GM19025 (cell line): Measurements from ENCODE around the gene FBXL15.
"Not testable (repeated sequence)": the region's sequence is repeated elsewhere in the genome, so short reads cannot be mapped to it uniquely, and the experiment has no call there.

Experiments used
- ATAC-seq: cut with Tn5 transposase; IDR thresholded peaks from one replicate; pipeline ENCODE4 v1.9.1; 2021; ENCODE audit warnings: mild to moderate bottlenecking, low read depth, moderate library complexity; ENCODE audit not compliant: unreplicated experiment

Gene FBXL15

GRCh38 chr10:102452672-102453340, 32.2 kb downstream of the FBXL15 start:
- no peak for ATAC-seq

GRCh38 chr10:102453502-102453901, 32.9 kb downstream of the FBXL15 start:
- no peak for ATAC-seq

GRCh38 chr10:102454662-102455487, 34.2 kb downstream of the FBXL15 start:
- ATAC-seq = not testable (repeated sequence)

- no peak for ATAC-seq
These were observed 35.3 kb downstream of the FBXL15 start for GRCh38 chr10:102455893-102456471.

GRCh38 chr10:102457591-102458150, 37.0 kb downstream of the FBXL15 start:
- ATAC-seq = no peak

- no peak for ATAC-seq
These were observed 38.0 kb downstream of the FBXL15 start for GRCh38 chr10:102458656-102459055.

- ATAC-seq = peak; percentile 37
These were observed 40.2 kb downstream of the FBXL15 start for GRCh38 chr10:102460836-102461186.

GRCh38 chr10:102461187-102462054, 40.8 kb downstream of the FBXL15 start:
- ATAC-seq = peak; percentile 88

- no peak for ATAC-seq
These were observed 41.9 kb downstream of the FBXL15 start for GRCh38 chr10:102462512-102463054.

GRCh38 chr10:102463983-102464382, 43.3 kb downstream of the FBXL15 start:
- no peak for ATAC-seq

- no peak for ATAC-seq
These were observed 44.8 kb downstream of the FBXL15 start for GRCh38 chr10:102465466-102465865.

GRCh38 chr10:102467318-102467717, 46.7 kb downstream of the FBXL15 start:
- ATAC-seq = no peak

GRCh38 chr10:102467971-102468438, 47.4 kb downstream of the FBXL15 start:
- ATAC-seq = no peak

- no peak for ATAC-seq
These were observed 48.0 kb downstream of the FBXL15 start for GRCh38 chr10:102468683-102469082.

GRCh38 chr10:102470579-102471546, 50.2 kb downstream of the FBXL15 start:
- no peak for ATAC-seq
